ENCODE measurements around the gene FBLN5.

FBLN5 gene

DNA sequence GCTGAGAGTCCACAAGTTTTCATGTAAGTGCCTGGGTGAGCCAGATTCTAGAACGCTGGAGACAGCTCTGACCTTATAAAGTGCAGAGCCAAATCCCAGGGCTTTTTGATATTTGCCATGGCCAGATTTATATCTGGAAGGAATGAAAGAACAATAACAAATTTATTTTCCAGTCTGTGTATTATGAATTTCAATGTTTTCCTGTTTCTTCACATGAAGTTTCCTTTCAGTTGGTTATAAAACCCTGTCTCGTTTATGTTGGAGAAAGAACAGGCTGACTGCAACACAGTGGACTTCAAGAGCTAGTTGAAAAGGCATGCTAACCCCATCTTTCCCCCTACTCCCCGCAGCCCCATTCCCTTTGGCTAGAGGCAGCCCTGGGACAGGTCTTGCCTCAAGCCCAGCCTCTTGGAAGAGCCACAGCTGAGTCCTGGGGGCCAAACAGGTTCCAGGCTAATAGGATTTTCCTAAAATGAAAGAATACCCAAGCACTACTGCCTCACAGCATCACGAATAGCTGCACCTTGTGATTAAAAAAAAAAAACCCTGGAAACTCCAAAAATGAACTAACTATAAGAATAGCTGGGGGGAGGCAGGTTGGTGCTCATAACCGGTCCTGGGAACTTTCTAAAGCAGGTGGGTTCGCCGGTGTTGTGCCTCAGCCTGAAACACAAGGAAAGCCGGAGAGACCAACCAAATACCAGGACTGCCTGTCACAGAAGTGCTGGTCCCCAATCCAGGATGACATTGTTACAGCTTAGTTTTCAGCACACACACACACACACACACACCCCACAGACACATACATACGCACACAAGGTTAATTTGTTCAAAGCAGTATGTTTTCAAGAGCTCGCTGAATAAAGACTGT lies 1.5 kb downstream of the FBLN5 start:
- DNase-seq = no peak

GRCh38 chr14:91942946-91943345 lies 4.5 kb downstream of the FBLN5 start:
- no peak for DNase-seq

GRCh38 chr14:91942128-91942527 lies 5.4 kb downstream of the FBLN5 start:
- no peak for DNase-seq

- DNase-seq = no peak
These were observed 7.3 kb downstream of the FBLN5 start for GRCh38 chr14:91940209-91940608.

DNA sequence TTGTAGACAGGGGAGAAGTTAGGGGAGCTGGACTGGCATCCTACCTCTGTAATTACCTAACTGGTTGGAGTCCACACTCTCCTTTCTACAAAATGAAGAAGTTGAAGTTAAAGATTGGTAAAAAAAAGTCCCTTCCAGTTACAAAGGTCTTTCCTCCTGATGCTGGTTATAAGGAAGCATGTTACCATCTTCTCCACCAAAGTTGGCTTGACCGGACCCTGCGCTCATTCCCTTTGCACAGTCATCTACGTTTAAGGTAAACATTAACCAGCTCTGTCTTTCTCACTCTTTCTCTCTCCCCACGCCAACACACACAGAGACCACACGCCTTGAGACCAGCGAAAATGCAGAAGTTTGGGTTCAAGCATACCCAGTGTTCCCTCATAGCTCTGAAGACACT lies 11.9 kb downstream of the FBLN5 start:
- no peak for DNase-seq

DNA sequence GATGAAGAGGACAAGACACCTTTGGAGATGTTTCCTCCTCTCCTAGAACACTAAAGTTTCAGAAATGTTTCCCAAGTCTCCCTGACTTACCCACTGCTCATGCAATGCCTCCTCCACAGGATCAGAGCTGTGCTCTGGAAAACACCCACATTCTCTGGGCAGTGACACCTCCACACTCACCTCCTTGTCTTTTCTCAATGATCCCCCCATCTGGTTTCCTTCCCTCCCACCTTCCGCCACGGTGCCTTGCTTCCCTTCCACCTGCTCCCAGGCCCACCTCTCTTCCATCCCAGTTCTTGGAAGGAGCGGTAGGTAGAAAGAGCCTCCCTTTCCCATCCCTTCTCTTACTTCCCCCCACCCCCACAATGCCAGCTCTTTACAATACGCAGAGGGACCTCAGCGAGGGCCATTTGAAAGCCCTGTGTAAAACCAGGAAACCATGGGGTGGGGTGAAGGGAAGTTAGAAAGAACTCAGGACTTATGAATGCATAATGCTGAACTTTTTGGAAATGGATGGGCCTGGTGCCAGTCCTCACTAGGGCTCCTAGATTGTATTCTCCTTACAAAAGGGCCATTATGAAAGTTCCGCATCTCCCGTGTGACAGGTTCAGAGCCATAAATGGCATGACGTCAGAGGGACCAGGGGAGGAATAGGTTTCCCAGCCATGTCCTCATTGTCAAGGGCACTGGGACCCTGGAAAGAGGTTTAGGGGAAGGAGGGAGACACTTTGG lies 12.8 kb downstream of the FBLN5 start:
- DNase-seq = no peak

GRCh38 chr14:91931478-91932088 lies 15.9 kb downstream of the FBLN5 start:
- DNase-seq = no peak

GRCh38 chr14:91929700-91930099 lies 17.8 kb downstream of the FBLN5 start:
- DNase-seq = no peak

DNA sequence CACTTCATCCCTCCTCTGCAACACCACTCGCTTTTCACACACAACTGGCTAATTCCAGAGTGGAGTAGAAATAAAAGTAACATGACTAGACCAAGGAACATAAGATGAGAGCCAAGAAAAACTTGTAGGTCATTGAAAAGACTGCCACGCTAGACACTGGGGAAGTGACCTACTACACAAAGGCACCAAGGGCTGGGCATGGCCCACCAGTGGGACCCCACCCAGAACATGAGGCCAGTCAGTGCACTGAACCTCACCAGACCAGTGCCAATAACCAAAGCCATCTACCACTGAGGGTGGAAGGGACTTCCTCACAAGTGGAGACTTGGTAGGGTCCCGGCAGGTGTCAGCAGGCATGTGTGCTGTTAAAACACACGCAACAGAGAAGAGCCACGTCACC lies 19.7 kb downstream of the FBLN5 start:
- DNase-seq = no peak

DNA sequence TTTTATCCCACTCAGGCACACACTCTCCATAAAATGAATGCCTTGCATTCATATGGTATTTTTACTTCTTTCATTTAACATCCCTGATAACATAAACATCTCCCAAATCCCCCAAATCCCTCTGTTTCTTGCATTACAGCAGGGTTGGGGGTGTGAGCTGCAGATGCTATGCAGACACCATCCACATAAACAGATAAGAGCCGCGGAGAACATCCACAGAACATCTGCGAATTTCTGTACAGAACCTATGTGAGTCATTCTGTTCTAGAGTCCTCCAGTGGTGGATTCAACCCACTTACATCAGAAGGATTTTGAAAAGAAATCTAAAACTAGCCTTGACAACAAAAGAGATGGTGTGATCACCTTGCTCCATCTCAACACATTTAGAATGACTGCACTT lies 20.3 kb downstream of the FBLN5 start:
- no peak for DNase-seq

DNA sequence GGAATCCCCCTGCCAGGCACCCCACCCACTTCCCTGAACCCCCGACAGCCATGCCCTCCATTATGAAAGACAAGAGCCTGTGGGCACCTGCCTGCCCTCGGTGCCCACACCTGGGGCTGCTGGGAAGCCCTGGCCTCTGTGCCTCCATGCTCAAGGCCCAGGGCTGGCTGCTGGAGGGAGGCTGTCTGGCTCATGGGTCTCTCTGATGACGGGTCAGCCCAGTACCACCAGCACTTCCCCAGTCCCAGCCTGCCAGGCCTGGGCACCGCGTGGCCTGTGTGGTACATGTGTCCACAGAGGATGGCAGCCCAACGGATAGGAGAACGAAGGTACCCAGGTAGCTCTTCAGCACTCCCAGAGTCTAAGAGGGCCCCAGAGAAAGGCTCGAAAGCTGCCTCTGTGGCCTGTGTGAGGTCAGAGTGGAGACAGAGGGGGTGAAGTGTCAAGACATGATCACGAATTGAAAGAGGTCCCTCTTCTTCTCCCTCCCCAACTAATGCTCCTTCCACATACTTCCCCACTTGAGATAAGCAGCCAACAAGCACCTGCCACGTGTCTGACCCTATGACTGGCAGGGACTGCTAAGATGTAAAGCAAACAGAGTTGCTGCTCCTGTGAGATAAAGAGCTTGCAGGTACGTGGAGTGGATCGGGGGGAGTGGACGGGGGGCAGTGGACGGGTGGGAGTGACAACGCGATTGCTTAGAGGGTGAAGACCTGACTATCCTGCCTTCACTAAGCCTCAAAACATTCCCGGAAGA lies 21.2 kb downstream of the FBLN5 start:
- DNase-seq = no peak

GRCh38 chr14:91925727-91926121 lies 21.8 kb downstream of the FBLN5 start:
- DNase-seq = no peak

DNA sequence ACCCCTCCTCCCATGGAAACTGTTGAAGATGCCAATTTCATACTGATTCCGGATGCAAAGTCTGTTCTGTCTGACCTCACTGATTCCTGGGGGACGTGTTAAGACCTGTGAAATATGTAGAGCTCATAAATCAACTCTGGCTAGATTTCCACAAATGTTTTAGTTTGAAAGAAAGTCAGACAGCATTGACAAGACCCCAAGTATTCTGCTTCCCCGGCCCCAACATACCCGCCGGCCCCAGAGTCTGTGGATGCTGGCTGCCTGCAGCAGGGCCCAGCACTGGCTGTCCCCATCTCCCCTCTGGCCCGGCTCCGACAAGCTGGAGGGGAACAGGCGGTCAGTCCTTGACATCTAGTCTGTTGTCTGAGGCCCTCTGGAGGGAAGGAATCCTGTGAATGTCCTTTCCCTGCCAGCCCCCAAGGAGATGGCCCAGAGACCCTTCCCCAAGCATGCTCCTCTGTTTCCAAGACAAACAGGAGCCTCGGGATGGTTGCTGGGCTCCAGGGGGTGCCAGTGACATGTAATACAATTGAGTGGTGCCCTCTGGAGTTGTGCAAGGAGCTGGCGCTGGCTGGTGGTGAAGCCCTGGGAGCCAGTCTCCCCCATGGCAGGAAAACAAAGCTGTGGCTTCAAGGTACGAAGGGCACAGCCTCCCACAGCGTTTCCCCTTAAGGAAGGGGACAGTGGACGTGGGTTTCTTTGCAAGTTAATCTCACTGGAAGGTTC lies 22.3 kb downstream of the FBLN5 start:
- DNase-seq = no peak

DNA sequence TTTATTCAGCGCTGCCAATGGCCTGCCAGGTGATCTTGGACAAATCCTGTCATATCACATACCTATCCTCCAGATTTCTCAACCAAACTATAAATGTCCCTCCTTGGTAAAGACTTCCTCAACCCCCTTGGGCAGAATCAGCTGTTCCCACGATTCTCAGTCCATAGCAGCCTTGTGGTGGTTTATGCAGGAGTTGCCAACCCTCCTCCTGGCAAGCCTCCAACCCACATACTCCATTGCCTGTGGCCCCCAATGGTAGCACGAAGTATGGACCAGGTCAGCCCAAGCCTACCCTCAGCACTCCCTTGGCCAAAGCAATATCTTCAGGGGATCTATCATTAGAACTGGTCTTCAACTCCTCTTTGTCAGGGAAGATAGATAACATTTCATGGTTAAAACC lies 27.0 kb downstream of the FBLN5 start:
- DNase-seq = no peak

GRCh38 chr14:91919814-91920213 lies 27.7 kb downstream of the FBLN5 start:
- no peak for DNase-seq

GRCh38 chr14:91918186-91918883 lies 29.2 kb downstream of the FBLN5 start:
- no peak for DNase-seq

- DNase-seq = no peak
These were observed 35.5 kb downstream of the FBLN5 start for GRCh38 chr14:91912035-91912434.

DNA sequence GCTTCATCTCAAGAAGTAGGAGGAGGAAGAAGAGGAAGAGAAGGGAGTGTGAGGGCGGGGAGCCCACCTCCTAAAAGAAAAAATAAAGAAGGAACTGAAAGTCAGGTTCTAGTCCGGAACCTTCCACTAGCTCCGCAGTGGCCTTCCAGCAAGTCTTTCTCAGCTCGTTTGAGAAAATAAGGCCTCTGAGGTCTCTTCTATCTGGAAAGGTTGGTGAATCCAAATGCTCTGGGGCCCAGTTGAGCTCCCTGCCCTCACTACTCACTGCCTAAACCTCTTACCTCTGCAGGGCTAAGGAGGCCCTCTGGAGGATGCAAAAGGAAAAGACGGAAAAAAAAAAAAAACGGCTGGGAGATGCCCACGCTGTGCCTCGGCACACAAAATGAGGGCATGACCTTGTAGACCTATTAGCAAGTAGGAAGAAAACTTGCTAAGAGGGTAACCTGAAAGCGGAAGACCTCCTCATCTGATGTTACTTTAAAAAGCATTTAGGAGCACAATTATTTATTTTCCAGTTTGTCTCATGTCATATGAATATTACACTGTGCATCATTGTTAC lies 35.9 kb downstream of the FBLN5 start:
- peak; percentile 9 for DNase-seq

DNA sequence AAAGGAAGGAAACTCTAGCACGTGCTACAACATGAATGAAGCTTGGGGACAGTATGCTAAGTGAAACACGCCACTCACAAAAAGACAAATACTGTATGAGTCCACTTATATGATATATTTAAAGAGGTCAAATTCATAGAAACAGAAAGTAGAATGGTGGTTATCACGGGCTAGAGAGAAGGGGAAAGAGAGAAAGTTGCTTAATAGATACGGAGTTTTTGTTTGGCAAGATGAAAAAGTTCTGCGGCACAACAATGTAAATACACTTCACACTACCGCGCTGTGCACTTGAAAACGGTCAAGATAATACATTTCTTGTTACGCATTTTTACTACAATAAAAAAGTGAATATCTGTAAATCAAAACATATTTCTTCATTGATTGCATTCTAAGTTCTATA lies 37.3 kb downstream of the FBLN5 start:
- DNase-seq = no peak

DNA sequence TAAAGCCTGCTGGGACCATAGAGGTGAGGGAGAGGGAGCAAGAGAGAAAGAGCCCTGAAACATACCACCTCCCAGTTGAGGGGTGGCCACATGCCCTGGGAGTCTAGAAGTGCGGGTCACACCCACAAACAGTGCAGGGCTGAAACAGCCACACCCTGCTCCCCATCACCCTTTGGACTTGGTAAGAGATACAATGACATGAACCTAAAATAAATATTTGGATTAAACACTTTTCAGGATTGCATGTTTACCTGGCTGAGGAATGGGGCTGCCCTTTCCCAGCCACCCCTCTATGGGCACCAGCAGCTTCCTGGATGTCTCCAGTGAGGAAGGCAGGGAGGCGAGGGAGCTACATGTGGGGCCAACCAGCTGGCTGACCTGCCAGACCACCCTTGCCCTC lies 41.1 kb downstream of the FBLN5 start:
- no peak for DNase-seq

- no peak for DNase-seq
These were observed 42.4 kb downstream of the FBLN5 start for GRCh38 chr14:91904956-91905645.
